SKM-1 (cell line): ENCODE data around the gene TNS3.

Experiments
- DNase-seq: peaks from one replicate; lab custom pipeline; 2025; ENCODE audit not compliant: unreplicated experiment; lab: John Stamatoyannopoulos, UW

The TNS3 gene

DNA sequence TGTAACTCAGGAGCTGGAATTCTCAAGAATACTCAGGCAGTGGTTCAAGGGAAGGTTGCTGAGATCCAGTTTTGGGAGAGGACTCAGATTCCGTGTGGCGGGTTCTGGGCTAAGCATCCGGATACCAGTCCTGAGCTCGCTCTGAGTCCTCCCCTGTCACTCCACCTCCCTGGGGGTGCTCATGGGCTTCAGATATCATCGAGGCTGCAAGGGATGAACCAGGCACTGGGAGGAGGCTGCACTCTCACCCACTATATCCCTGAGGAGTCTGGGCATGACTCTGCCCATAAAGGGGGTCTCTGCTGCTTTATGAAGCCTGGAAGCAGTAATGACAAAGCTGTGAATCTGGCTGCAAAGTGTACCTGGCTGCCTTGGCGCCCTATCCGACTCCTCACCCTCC lies 188.5 kb downstream of the TNS3 start:
- DNase-seq = no peak

DNA sequence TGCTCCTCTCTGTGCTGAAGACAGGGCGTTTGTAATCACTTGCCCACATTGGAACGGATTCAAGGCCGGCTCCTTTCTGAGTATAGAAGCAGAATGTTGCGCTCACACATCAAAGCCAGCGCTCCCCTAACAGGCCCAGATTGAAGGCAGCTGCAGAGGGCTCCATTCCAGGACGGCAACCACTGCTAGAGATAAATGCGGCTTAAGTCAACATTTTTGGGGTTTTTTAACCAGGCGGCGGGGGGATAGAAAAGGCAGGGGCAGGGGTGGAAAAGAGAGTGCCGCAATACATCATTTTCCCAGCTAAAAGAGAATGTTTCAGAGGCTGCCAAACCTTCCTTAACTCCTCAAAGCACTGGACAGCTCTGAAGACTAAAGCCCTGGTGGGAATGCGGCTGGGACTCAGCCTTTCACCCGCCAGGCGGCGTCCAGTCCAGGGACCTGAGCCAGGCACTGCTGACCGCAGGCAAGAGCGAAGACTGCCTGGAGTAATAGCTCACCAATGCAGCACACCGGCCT lies 189.6 kb downstream of the TNS3 start:
- no peak for DNase-seq

GRCh38 chr7:47391726-47392125 lies 190.2 kb downstream of the TNS3 start:
- DNase-seq = no peak

GRCh38 chr7:47390914-47391313 lies 191.0 kb downstream of the TNS3 start:
- no peak for DNase-seq

DNA sequence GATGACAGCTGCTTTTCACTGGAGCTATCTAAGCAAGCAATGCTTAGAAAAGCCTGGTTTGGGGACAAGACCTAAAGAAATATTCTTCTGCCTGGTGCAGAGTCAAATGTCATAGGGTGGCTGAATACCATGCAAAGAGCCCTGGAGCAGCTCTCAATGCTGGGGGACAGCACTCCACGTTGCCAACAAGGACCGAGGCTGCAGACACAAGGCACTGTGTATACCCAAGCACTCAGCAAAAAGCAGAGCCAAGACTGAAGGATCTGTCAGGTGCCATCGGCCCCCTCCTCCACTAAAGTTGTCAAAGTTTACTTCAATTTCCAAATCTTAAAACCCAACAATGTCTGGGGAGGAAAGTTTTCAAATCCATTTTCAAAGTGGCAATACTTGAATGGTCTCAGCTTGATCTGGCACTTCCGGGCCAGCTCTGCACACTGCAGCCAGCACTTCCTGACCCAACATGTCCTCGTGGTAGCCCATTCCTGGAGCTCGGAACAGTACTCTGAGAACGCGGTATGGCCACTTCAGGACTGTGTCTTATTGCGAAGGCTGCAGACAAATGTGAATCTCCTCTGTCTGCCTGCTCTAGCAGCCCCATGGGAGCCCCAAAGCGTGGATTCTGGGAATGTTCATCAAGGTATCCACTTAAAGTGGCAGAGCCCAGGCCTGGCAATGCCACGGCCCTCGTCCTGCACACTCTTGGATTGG lies 191.8 kb downstream of the TNS3 start:
- no peak for DNase-seq

DNA sequence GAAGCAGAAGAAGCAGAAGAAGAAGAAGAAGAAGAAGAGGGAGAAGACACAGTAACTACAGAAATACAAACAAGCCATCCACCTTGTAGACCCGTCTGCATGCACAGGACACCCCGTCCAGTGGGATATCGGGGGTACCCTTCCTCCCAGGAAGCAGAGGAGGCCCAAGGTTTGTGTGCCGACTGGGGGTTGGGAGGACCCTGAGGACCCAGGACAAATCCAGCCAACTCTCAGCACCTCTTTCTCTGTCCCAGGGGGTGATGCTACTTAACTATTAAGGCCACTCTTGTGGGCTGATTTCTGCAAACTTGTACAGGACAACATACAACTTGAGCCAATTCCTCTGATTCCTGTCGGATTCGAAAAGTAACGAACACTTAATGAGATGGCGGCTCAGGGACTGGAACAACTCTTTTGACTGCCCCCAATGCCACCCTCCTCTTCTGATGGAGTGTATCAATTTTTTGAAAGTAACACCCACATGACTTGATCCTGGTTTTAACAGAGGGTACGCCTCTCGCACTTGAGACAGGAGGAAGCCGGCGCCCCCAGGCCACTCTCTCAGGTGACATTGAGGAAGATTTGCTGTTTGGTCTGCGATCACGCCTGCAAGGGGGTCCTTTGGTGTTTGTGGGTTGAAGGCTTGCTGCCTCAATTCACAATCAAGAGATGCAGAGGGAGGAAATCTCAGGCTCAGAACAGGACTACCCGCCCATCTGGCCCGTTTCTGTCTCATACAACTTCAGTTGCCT lies 192.6 kb downstream of the TNS3 start:
- DNase-seq = no peak

DNA sequence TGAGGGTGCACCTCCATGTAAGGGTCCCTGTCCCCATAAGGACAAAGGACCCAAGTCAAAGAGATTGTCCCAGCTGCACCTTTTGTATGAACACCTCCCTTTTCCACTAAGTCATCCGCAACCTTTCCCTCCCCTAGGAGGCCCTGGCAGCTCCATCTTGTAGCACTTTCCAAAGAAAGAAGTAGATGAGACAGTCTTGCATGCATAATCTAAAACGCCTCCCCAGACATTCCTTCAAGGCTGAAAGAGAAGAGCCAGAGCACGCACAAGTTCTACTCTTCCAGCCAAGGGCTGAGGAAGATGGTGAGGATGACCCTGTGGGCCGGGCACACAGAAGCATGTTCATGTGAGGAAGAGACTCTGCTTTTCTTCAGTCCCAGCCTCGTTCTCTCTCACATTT lies 194.4 kb downstream of the TNS3 start:
- no peak for DNase-seq

GRCh38 chr7:47386273-47386835 lies 195.6 kb downstream of the TNS3 start:
- no peak for DNase-seq

DNA sequence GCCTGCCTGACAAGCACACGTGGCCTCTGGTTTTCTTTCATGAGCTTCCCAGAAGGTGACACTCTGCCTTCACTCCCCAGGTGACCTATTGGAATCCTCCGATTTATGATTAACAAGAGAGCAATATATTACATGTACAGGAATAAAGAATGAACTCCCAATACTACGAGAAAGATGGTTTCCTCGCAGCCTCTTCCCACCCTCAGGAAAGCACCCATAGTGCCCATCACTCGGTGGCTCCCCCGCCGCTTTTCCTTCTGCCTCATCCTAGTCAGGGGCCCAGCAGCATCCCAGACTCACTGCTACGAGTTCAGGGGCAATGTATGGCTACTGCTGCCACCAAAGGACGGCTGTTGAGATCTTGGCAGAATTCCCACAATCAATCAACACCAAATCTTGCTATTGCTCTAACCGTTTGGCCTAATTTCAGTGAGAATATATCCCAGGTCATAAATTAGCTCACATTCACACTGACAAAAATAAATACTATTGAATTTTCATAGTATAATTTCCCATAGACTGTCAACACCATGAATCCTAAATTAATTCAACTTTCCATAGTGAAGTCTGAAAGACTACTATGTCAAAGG lies 196.3 kb downstream of the TNS3 start:
- no peak for DNase-seq

- DNase-seq = no peak
Observed at GRCh38 chr7:47384755-47385535, 197.0 kb downstream of the TNS3 start.

GRCh38 chr7:47383696-47384445 lies 198.0 kb downstream of the TNS3 start:
- DNase-seq = no peak

GRCh38 chr7:47383072-47383471 lies 198.8 kb downstream of the TNS3 start:
- no peak for DNase-seq

- DNase-seq = no peak
Observed at GRCh38 chr7:47382200-47382599, 199.7 kb downstream of the TNS3 start.

- no peak for DNase-seq
Observed at GRCh38 chr7:47381134-47381495, 200.8 kb downstream of the TNS3 start.

DNA sequence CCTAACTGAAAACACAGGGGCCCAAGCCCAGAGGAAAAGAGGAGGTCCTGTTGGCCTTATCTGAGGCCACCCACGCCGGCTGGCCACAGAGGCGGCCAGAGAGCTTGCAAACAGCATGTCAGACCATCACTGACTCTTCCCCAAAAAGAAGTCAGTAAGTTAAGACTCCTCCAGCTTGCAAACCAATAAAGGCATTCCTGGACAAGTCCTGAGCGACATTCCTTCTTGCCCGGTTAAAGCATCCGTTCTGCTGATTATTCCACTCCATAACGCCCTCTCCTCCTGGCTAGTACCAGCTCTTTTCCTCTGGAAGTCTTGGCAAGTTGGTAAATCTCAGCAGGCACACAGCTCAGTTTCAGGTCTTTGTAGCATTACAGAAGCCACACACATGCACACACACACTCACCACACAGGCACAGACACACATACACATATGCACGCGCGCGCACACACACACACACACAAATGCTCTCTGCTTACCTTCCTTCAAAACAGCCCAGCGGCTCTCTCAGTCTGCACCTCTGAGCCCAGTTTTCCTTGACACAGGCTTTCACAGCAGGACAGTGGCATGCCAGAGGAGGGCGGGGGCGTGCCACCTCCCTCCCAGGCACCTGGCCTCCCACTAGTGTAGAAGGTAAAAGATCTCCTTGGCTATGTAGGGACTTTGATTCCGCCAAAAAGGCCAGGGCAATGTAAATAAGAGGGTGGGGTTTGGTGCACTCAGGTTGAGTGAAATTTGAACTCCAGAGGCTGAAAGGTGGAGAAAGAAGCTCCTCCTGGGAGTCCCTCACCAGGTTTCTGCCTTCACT lies 201.4 kb downstream of the TNS3 start:
- no peak for DNase-seq

GRCh38 chr7:47379629-47380324 lies 202.1 kb downstream of the TNS3 start:
- no peak for DNase-seq

DNA sequence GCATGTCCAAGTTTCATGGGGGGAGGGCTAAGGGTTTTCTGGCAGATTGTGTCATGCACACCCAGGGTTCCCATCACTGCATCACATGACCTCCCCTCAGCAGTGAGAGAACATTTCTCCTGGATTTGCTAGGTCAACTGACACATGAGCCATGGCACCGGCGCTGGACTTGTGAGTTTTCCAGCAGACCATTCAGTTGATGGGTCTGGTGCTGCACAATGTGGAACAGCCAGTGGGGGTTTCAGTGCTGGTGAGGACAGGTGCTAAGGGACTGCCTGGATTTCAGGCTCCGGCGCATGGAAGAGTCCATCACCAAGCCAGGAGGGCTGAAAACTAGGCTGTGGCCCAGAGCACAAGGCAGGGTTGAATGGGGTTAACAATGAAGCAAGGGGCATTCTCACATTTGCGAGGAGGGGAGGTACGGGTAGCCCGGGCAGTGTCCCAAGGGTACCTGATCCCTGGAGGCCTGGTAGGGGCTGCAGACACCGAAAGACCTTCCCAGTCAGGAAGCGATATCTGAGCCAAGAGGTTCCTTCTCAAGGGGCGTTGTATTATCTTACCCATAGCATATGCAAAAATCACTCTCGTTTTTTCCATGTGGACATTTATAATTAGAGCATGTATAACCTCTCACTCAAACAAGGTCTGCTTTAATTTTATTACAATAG lies 203.0 kb downstream of the TNS3 start:
- DNase-seq = no peak

DNA sequence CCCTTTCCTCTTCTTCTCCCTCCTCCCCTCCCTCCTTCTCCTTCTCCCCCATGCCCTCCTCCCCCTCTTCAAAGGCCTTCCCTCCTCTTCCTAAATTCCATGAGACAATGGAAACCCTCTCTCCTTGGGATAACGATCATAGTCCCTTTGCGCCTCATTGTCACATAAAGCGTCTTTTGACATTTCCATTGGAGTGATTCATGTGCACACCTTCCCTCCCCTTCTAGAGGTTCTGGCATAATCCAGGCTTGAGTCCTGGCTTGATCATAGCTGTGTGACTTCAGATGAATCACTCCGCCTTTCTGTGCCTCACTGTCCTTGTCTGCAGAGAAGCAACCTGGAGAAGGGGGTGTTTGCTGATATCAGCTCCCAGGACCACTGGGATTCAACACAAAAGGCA lies 204.2 kb downstream of the TNS3 start:
- DNase-seq = no peak
